GM18909 (cell line): ENCODE data around the gene CDHR1.
"Not testable (repeated sequence)": the region's sequence is repeated elsewhere in the genome, so short reads cannot be mapped to it uniquely, and the experiment has no call there.

Experiments
- ATAC-seq: cut with Tn5 transposase; IDR thresholded peaks from one replicate; pipeline ENCODE4 v1.9.1; 2021; ENCODE audit warnings: mild to moderate bottlenecking; ENCODE audit not compliant: unreplicated experiment, poor library complexity

The CDHR1 gene

DNA sequence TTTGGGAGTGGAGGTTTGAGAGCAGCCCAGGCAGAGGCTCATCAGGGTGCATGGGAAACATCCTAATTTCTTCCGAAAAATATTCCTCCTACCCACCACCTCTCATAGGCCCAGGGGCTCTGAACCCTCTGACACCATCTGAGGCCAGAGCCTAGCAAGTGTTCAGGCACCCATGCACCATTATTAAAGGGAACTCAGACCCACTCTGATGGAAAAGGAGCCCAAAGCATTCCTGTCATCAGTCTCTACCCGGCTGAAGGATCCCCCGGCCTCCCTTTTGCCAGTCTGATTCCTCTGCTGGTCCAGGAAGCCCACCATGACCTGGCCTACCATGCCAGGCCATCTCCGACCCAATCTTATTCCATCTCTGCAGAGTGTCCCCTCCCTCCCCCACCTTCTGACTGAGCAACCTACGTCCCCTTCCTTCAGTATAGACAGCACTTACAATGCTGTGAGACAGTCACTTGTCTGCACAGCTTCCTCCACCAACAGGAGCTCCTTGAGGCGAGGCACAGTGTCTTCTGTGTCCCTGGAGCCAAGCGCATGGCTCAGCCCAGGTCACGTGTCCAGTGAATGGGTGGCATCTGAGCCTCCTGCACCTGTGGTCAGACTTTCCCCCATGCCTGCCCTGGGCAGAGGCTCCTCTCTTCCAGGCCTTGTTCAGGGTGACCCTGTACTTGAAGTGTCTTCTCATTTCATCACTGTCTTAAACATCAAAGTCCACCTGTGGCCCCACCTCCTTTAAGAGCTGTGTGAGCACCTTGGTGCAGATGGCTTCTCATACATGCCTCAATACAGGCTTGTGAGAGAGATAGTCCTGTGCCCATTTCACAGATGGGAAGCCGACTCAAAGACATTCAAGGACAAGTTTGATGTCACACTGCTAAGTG lies 21.6 kb upstream of the CDHR1 start:
- ATAC-seq, result peak; percentile 65

DNA sequence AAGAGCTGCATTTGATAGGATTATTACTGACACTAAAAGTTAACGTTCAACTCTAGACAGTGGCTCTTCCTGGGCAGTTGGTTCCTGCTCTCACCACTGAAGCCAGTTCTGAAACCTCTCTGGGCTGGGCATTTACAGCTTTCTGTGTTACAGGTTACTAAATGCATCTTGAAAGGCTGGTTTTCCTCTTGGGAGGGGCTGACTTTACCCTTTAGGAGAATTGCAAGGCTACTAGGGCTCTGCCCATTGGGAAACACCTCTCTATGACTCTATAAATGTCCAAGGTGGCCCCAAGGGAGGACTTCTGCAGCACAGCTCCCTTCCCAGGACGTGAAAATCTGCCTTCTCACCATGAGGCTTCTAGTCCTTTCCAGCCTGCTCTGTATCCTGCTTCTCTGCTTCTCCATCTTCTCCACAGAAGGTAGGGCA lies 20.8 kb upstream of the CDHR1 start, which contains the start of gene GPR15LG:
Gene GPR15LG (plus strand): TSS at position 301 of the 429 bp plus-strand sequence. CDS start 51 bp downstream, at position 352.
- ATAC-seq, result peak; percentile 46

DNA sequence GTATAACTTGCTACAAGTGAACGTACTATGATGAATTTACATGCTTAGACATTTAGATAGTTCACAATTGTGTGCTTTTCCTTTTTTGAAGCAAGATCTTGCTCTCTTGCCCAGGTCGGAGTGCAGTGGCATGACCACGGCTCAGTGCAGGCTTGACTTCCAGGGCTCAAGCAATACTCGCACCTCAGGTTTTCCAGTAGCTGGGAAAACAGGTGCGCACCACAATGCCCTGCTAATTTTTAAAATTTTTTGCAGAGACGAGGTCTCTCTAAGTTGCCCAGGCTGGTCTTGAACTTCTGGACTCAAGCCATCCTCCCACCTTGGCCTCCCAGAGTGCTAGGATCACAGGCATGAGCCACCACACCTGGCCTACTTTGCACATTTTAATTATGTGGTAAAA lies 18.9 kb upstream of the CDHR1 start:
- ATAC-seq, result no peak

DNA sequence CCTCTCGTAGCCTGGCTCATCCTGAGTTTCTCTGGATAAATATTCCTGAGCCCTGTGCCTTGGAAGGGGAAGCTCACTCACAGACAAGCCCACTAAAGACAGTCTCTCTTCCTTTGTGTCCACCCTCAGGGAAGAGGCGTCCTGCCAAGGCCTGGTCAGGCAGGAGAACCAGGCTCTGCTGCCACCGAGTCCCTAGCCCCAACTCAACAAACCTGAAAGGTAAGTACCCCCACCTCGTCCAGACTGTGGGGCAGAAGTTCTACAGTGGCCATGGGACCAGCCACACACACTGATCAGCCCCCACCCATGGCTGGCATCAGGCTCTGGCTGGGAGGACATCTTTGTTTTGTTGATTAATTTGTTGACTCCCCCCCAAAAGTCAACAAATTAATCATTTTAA lies 18.0 kb upstream of the CDHR1 start:
- ATAC-seq, result no peak

- no peak for ATAC-seq
Observed at GRCh38 chr10:84176836-84177474, 17.4 kb upstream of the CDHR1 start.

DNA sequence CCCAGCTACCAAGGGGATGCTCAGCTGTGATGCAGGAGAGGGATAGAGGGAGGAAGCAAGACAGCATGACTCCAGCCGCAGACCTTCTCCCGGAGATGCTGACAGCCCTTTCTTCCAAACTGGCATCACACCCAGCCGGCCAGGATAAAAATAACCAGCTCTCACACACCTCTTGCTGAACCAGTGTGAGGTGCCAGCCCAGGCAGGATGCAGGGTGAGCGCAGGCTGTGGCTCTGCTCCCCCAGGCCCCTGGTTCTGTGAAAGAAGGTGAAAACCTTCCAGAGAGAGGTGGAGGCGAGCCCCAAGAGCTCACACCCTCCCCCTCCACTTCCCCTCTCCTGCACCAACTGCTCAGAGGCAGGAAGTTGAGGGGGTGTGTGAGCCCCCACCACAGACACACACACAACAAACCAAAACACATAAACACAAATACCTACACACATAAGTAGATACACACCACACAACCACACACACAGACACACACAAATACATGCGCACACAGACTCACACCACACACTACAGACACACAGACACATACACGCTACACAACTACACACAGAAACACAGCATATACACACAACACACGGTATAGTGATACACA lies 16.7 kb upstream of the CDHR1 start:
- peak; percentile 52 for ATAC-seq

DNA sequence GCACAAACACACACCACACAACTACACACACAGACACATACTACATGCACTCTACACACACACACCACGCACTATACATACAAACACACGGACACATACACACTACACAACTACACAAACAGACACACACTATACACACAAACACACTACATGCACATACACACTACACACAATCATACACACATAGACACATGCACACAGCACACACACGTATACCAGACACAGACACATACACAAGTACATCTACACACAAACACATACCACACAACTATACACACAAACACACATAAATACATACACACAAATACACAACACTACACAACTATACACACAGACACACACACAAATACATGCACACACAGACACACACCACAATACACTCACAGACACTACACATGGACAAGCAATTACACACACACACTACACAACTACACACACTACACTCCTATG lies 16.2 kb upstream of the CDHR1 start:
- ATAC-seq, result no peak

DNA sequence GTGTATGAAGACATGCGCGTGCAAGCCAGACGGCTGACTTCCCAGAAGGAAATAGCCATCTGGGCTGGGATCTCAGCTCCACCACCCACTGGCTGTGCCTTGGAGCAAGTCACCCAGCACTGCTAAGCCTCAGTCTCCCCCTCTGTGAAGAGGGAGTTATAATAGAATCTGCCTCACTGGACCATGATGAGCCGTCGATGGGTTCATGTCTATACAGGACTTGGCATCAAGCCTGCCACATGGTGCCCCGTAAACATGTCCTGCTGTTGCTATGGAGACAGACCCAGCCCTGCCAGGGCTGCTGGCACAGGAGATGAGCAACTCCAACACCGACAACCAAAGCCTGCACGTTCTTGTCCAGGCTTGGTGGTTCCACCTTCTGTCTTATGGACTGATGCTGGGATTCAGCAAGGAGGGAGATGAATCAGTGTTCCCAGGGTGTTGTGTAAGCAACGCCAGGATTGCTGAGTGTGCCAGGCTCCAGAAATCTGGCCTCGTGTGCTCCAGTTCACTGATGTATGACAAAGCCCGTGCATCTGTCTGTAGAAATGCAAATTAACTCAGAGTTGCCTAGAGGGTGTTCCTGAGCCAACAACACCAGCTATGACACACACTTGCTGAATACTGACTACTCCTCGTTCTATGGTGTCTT lies 15.2 kb upstream of the CDHR1 start:
- ATAC-seq, result peak; percentile 92

- not testable (repeated sequence) for ATAC-seq
Observed at GRCh38 chr10:84180386-84180785, 14.0 kb upstream of the CDHR1 start.

GRCh38 chr10:84181631-84182030 lies 12.7 kb upstream of the CDHR1 start:
- ATAC-seq, result no peak

GRCh38 chr10:84184517-84184916 lies 9.8 kb upstream of the CDHR1 start:
- no peak for ATAC-seq

GRCh38 chr10:84185526-84186175 lies 8.7 kb upstream of the CDHR1 start:
- ATAC-seq, result no peak

DNA sequence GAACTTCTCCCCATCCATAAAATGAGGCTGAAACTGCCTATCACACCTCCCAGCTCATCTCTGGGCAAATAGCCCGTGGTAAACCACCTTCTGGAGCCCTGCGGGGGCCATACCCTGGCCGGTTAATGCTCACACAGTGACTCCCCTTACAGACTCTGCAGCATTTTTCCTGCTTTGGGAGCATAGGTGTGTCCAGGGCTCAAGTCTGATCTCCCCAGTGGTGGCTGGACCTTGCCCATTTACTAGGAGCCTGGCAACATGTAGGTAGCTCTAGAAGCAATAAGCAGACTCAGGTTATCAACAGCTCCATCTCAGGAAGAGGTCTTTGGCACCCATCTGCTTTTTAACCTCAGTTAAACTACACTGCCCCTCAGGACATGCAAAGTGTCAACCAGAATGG lies 5.5 kb upstream of the CDHR1 start:
- ATAC-seq, result no peak

GRCh38 chr10:84190621-84191020 lies 3.7 kb upstream of the CDHR1 start:
- no peak for ATAC-seq

DNA sequence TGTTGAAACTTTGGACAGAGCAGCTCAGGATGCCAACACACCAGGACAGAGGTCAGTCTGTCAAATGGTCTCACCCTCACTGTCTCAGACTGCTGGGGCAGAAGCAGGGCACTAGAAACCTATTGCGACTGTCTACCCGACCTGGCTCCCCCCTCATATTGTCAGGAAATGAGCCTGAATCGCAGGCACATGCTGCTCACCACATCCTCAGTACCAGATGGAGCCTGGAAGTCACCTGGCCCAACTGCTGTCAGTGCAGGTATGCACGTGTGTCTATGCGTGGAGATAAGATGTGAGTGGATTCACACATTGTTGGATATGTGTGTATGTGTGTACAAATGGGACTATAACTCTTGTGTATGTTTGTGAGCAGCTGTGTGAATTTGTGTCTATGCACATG lies 3.2 kb upstream of the CDHR1 start:
- ATAC-seq, result no peak

- ATAC-seq, result no peak
Observed at GRCh38 chr10:84193327-84193726, 1.0 kb upstream of the CDHR1 start.

DNA sequence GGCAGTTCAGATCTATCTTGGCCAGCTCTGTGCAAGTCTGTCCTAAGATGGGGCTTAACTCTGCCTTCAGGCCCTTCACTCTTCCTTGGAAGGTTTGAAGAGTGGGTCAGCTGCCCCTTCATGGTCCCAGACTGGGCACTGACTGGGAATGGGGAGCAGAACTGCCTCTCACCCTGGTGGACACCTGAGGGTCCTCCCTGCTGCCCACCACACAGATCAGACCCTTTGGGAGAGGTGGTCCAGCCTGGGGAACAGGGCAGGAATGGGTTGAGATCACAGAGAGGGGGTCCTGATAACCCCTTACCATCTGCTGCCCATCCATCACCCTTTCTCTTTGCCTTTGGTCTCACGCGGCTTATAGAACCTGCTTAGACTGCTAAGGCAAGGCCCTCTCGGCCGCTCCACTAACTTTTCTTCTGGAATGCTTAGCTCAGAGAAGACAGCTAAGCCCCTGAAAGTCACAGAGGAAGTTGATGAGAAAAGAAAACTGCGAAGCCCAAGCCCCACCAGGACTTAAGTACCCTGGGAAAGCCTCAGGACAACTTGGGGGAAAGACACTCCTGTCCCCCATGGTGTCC lies 402 bp upstream of the CDHR1 start:
- ATAC-seq, result no peak

GRCh38 chr10:84195044-84195830 lies 900 bp downstream of the CDHR1 start:
- peak; percentile 16 for ATAC-seq

- no peak for ATAC-seq
Observed at GRCh38 chr10:84196083-84196482, 1.7 kb downstream of the CDHR1 start.
